ENCODE results near the gene CSPG4. TPM values are rescaled to one million over a fixed set of nuclear protein-coding genes. Genes with fewer than 3 reads are reported as not detected.
"Not testable (repeated sequence)": the region's sequence is repeated elsewhere in the genome, so short reads cannot be mapped to it uniquely, and the experiment has no call there.

The CSPG4 gene
- total RNA-seq, 1 donor from 2014 or later = 246 TPM

GRCh38 chr15:75648156-75649000, 64.3 kb downstream of the CSPG4 start:
- DNase-seq = peak; percentile 57

GRCh38 chr15:75647370-75648155, 65.1 kb downstream of the CSPG4 start, which contains the start of gene SNX33:
SNX33 (plus strand) TSS chr15:75647912; CDS start chr15:75649103, 1,191 bp downstream.
- peak; percentile 92 for DNase-seq

DNA sequence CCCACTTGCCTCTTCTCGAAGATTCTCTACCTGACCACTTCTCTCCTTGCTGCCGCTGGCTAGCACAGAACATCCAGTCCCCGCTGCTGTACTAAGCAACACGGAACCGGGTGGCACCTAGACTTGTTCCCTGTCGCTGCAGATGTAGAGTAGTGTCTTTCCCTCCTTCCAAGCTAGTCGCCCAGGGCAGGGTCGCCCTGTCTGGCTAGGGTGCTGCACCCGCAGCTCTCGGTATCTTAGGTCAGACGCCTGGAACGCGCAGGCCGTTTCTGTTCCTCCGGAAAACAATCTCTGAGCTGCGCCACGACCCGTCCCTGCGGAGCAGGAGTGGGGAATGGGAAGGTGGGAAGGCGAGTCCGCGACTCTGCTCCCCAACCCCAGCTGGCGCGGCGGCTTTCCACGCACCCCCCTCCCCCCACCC, 65.7 kb downstream of the CSPG4 start:
- no peak for DNase-seq

GRCh38 chr15:75646112-75646943, 66.3 kb downstream of the CSPG4 start:
- no peak for DNase-seq

- DNase-seq = no peak
Measured at GRCh38 chr15:75644376-75644775, 68.3 kb downstream of the CSPG4 start.

DNA sequence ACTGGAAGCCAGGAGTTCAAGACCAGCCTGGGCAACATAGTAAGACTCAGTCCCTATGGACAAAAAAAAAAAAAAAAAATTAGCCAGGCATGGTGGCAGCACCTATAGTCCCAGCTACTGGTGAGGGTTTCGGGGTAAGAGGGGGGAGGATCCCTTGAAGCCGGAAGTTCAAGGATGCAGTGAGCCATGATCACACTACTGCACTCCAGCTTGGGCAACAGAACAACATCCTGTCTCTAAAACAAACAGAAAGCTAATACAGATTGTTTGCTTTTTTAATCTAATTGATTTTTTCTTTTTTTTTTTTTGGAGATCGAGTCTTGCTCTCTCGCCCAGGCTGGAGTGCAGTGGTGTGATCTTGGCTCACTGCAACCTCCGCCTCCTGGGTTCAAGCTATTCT, 71.0 kb downstream of the CSPG4 start:
- no peak for DNase-seq

DNA sequence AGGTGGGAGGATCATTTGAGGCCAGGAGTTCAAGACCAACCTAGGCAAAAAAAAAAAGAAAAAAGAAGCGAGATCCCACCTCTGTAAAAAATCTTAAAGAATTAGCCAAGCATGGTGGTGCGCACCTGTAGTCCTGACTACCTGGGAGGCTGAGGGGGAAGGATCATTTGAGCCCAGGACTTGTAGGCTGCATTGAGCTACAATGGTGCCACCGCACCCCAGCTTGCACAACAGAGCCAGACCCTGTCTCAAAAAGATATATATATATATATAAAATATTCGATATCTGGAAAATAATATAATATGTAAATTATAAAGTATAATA, 71.5 kb downstream of the CSPG4 start:
- DNase-seq = no peak

- peak; percentile 64 for DNase-seq
Measured at GRCh38 chr15:75640483-75641178, 72.0 kb downstream of the CSPG4 start.

- DNase-seq = peak; percentile 99
Measured at GRCh38 chr15:75639709-75640482, 72.8 kb downstream of the CSPG4 start, which contains the start of gene IMP3. IMP3 (minus strand) TSS chr15:75640224; CDS start chr15:75640168, 56 bp downstream.

GRCh38 chr15:75639191-75639708, 73.4 kb downstream of the CSPG4 start:
- DNase-seq = no peak

DNA sequence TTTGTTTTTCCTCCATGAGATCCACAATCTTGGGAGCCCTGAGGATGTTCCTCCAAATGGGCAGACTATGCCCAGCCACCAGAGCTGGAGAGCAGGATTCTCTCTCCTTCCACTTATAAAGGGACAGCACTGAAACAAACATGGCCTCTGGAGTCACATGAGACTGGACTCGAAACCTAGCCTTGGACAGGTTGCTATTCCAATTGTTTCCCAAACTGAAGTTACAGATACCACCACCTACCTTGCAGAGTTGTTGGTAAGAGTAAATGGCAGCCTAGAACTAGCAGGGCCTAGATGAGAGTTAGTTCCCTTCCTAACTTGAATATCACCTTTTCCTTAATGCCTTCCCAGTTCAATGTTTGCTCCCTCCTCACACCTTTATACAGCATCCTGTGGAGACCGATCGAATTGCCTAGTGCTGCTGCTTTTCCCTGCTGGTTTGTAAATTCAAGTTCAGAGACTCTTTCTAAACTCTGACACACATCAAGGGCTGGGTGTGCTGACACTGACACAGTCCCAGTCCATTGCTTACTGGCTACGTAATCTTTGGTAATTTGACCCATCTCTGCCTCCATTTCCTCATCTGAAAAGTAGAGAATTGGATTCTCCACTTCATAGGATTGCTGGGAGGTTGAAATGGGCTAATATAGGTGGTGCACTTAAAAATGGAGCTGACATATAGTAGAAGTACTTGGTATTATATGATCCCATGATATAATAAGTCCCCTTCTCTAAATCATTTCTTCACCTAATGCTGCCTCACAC, 75.2 kb downstream of the CSPG4 start:
- DNase-seq = no peak

- DNase-seq = no peak
Measured at GRCh38 chr15:75636026-75636425, 76.6 kb downstream of the CSPG4 start.

DNA sequence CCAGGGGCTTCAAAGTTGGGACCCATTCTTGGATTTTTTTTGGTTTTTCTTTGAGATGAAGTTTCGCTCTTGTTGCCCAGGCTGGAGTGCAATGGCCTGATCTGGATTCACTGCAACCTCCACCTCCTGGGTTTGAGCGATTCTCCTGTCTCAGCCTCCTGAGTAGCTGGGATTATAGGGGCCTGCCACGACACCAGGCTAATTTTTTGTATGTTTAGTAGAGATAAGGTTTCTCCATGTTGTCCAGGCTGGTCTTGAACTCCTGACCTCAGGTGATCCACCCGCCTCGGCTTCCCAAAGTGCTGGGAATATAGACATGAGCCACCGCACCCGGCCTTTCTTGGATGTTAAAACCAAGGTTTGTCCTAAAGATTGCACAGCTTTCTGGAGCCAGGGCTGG, 78.7 kb downstream of the CSPG4 start:
- not testable (repeated sequence) for DNase-seq

- DNase-seq = no peak
Measured at GRCh38 chr15:75631935-75632334, 80.7 kb downstream of the CSPG4 start.

DNA sequence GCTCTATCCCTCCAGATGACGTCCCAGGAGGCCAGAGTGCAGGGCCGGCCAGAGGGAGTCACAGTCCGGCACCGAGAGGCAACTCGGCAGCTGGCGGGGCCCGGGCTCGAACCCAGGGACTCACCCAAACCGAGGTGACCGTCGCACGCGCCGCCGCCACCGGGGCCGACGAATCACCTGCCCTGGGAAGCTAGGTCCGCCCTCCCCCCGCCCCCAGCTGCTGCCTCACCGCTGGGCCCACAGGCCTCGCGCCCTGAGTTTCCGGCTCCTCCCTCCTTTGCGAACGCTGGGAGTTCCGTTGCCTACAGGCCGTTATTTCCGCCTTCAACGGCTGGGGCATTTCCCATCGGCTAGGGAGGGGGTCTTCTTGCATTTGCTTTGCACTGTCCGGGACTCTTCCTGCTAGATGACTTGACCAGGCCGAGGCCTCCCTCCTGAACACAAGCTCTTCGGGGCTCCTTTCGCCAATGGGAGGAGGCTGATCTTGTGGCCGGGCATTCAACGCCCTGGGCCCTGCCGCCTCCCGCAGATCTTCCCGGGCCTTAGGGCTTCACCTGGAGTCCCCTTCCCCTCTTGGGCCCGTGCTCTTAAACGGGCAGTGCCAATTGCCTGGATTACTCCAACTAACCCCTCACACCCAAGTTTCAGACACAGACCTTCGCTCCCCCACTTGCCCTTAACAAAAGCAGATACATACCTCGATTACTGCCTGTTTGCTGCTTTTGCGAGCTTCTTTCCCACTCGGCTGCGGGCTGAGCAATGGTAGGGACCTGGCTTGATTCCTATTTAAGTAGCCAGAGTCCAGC, 86.9 kb downstream of the CSPG4 start, which contains the start of gene SNUPN:
TSS of gene SNUPN (minus strand) at position 184 of the 806 bp plus-strand sequence. CDS start 4,674 bp downstream, outside the sequence.
- peak; percentile 98 for DNase-seq

Data from tongue (tissue), 2 donors.